Caki2 (cell line): ENCODE results near the gene CFAP57. TPM values are rescaled to one million over a fixed set of nuclear protein-coding genes. Genes with fewer than 3 reads are reported as not detected.
A peak's percentile ranks its signal among the peaks of the same experiment; 100 is the strongest.

Source experiments
- DNase-seq: peaks from one replicate; pipeline ENCODE4 v3.0.0-alpha.2; 2015; ENCODE audit warnings: low read depth
- in situ Hi-C: cut with HindIII; loops from 2 replicates; pipeline ENCODE4 v1.10.0; 2016; ENCODE audit warnings: low sequenced_read_pairs, low pct_unique_long_range_greater_than_20kb, mixed read lengths
- total RNA-seq: library from RNA; depleted of rRNA; stranded (reverse); fragments of >200 nt; shearing (Covaris generic); gene quantifications from 2 replicates; pipeline ENCODE4 v1.2.3, GENCODE V29; 2014; ENCODE audit warnings: low replicate concordance

CFAP57 gene
- total RNA-seq, 1 experiment from 2014 or later: 2.1 TPM

DNA sequence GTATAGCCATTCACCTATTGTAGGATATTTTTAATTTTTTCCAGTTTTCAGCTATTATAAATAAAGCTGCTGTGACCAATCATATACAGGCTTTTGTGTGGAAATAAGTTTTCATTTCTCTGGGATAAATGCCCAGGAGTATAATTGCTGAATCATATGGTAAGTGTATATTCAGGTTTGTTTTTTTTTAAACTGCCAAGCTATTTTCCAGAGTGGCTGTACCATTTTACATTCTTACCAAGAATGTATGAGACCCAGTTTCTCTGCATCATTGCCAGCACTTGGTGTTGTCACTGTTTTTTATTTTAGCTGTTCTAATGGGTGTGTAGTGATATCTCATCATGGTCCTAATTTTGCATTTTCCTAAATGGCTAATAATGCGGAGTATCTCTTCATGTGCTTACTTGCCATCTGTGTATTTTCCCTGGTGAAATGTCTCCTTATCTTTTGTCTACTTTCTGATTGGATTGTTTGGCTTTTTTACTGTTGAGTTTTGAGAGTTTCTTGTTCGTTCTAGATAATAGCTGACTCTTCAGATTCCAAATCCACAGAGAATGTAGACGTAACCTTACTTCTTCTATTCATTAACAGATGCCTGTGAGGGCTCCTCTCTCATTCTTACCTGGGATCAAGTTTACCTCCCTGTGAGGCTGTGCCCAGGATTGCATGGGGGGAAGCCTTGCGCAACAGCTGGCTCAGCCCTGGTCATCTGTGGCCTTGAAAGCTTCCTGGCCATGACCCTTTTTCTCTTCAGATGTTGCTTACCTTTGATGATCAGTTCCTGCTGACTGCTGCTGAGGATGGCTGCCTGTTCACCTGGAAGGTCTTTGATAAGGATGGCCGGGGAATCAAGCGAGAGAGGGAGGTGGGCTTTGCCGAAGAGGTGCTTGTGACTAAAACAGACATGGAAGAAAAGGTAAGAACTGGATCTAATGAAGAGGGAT is 42.6 kb downstream of the CFAP57 start:
- in situ Hi-C loops: no loop called here
- DNase-seq: no peak

DNA sequence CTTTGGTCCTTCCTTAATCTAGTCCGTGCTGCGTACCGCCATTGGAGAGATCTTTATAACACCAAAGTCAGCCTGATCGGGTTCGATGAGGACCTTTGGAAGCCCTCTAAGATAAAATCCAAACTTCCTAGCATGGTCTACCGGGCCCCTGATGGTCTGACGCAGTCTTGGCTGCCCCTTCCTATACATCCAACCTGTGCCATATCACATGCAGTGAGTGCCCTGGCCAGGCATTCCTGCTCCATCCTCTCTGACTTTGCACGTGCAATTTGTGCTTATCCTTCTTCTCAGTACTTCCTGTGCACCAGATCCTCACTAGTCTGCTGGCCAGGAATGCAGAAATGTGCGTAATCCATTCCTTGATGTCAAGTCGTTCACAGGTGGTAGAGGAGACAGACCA is 45.6 kb downstream of the CFAP57 start:
- DNase-seq: no peak
- in situ Hi-C loops: no loop called here

DNA sequence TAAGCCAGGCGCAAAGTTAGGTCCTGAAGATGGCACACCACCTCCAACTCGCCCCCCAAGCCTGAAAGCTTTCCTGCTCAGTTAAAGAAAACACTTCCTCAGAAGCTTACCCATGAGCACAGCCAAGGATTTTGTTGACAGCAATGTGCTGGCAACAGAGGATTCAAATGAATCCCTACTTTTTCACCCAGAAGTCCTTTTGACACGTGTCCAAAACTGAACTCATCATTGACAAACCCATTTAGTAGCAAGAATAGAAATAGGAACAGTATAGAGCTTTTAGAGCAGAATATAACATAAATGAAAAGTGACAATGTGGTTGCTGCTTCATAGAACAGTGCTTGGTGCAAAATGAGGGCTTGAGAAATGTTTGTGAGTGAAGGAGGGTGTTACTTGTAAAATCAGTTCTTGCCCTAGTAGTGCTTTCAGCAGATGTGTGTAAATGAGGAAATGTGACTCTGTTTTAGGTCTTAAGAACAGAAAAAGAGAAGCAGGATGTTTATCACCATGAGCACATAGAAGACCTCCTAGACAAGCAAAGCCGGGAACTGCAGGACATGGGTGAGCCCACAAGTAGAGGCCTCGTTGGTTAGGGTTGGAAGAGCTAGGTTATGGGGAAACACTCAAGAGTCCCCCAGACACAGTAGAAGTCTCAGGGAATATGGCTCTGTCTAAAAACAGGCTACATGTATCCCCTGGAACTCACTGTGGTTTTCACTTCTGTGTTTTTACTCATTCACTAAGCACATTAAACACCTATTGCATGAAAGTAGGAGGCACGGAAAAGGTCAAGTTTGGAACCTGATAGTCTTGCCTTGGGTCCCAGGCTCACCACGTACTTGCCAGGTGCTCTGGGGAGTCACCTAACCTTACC is 49.0 kb downstream of the CFAP57 start:
- in situ Hi-C loops: no loop called here
- DNase-seq: no peak

- in situ Hi-C loops: no loop called here
- no peak for DNase-seq
Observed at GRCh38 chr1:43221797-43222196, 49.7 kb downstream of the CFAP57 start.

DNA sequence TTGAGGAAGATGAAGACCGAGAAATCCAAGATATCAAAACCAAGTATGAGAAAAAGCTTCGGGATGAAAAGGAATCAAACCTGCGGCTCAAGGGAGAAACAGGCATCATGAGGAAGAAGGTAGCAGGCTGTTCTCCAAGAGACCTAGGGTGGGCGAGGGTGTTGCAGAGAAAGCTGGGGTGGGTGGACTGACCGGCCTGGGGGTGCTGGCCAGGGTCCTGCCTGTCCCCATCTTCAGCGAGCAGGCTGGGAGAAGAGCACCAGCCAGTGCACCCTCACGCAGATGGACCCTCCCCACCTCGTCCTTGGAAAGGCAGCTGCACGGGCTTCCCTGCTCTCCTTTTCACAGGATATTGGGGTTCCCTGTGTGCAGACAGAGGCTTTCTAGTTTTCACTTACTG is 50.7 kb downstream of the CFAP57 start:
- no peak for DNase-seq
- in situ Hi-C loops: no loop called here

GRCh38 chr1:43225168-43225567 is 53.0 kb downstream of the CFAP57 start:
- DNase-seq: no peak
- in situ Hi-C loops: no loop called here

- DNase-seq: peak; percentile 60
- in situ Hi-C loops: no loop called here
Observed at GRCh38 chr1:43227143-43227764, 55.1 kb downstream of the CFAP57 start.

DNA sequence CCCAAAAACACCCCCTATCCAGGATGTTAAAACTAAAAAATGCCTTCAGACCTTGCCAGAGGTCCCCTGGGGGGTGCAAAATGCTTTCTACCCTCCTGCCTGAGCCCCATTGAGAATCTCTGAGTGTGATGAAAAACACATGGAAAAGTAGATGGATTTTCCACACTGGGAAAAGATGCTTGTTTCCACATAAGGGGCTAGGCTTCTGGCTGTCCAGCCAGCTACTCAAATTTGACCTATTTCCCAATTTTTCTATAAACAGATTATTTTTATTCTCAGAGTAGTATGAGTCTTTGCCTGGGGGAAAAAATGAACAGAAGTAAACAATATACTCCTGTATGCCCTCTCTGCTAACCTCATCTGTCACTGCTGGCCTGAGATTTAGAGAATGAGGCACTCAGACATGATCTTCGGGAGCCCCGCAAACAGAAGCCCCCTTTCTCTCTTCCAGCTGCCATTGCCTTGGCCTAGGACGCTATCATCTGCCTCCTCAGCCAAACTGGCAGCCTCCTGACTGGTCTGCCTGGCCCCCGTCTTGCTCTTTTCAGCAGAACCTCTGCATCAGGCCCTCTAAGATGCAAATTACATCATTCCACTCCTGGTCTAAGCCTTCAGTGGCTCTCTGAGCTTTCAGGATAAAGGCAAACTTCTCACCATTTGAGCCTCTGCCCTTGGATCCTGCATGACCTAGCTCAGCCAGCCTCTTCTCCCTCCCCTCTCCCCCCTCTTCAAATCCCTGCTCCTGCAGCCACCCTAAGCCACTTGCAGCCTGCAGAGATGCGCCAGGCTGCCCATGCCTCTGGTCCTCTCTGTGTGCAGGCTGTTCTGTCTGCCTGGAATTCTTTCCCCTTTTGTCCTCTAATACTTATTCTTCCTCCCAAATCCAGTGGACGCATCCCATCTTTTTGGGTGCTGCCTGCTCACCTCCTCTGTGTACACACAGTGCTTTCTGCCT is 58.0 kb downstream of the CFAP57 start:
- in situ Hi-C loops: no loop called here
- DNase-seq: no peak

- no peak for DNase-seq
- in situ Hi-C loops: no loop called here
Observed at GRCh38 chr1:43232074-43232473, 59.9 kb downstream of the CFAP57 start.

DNA sequence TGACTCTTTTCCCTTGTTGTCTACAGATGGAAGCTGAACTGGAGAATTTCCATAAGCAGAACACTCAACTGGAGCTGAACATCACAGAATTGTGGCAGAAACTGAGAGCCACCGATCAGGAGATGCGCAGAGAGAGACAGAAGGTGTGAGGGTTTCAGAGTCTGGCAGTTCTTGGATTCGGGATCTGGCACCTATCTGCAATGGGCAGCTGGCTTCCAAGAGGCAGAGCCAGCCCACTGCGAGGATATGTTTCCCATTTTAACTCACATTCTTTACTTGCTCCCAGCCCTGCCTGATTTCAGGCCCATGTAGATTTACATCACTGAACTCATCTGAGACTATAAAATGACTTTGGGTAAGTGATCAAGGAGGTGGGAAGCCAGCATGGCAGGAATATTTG is 60.4 kb downstream of the CFAP57 start:
- in situ Hi-C loops: no loop called here
- DNase-seq: no peak

DNA sequence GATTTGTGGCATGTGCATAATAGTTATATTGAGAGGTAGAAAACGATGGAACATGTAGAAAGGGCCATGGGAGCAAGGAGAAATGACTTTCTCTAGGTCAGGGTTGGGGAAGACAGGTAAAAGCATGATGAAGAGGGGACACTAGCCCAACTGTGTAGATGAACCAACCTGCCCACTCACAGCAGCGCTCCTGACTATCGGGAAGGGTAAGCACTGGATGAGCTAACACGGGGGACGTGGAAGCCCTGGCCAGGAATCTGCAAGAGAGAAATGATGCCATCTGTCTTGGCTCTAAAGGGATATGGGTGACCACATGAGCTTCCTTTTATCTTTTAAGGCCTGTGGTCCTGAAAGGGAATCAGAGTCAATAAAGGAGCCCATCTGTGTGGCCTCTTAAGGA is 61.5 kb downstream of the CFAP57 start:
- DNase-seq: no peak
- in situ Hi-C loops: no loop called here

DNA sequence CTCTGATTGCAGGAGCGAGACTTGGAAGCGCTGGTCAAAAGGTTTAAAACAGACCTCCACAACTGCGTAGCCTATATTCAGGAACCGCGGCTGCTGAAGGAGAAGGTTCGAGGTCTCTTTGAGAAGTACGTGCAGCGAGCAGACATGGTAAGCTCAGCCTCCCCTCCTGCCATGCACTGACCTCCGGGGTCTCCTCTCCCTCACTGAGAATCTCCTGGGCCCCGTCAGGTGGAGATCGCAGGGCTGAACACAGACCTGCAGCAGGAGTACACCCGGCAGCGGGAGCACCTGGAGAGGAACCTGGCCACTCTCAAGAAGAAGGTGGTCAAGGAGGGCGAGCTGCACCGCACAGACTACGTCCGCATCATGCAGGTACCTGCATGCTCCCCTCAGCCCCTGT is 62.1 kb downstream of the CFAP57 start:
- DNase-seq: no peak
- in situ Hi-C loops: no loop called here

- in situ Hi-C loops: no loop called here
- DNase-seq: no peak
Observed at GRCh38 chr1:43235040-43235439, 62.9 kb downstream of the CFAP57 start.

GRCh38 chr1:43235451-43236121 is 63.5 kb downstream of the CFAP57 start:
- in situ Hi-C loops: no loop called here

DNA sequence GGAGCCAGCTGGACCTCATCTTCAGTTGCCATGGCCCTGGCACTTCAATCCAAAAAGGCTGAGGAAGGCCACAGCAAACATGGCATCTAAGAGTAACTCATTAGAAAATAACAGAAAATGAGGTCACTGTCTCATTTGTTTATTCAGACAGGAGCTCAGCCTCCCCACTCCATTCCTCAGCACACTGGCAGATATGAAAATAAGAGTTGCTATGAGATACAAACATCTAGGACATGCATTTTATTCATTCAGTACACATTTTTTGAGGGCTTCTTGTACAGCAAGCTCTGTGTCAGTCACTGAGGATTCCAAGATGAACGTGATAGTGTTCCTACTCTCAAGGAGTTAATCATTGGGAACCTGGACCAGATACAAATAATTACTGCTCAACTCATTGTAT is 65.0 kb downstream of the CFAP57 start:
- no peak for DNase-seq
- in situ Hi-C loops: no loop called here

More at GRCh38 chr1:43235451-43236121, 63.5 kb downstream of the CFAP57 start:
- DNase-seq: no peak

- in situ Hi-C loops: no loop called here
- peak; percentile 22 for DNase-seq
Observed at GRCh38 chr1:43238085-43238484, 66.0 kb downstream of the CFAP57 start.

GRCh38 chr1:43238991-43239469 is 66.9 kb downstream of the CFAP57 start:
- DNase-seq: no peak
- in situ Hi-C loops: no loop called here
